ENCODE measurements around the gene FRMD7.
A peak's percentile ranks its signal among the peaks of the same experiment; 100 is the strongest.

GRCh38 chrX:132093239-132093860 lies 34.5 kb downstream of the FRMD7 start:
- TF ChIP-seq PATZ1 (CRISPR knock-in tag; IDR thresholded peaks at IDR 0.05; ENCODE audit: borderline replicate concordance) (no peak), RARB (CRISPR knock-in tag; IDR thresholded peaks at IDR 0.05) (no peak), POU6F1 (CRISPR knock-in tag; IDR thresholded peaks at IDR 0.05; ENCODE audit: borderline replicate concordance, low read depth) (no peak), ZNF8 (CRISPR knock-in tag; IDR thresholded peaks at IDR 0.05) (no peak), ZFP3 (CRISPR knock-in tag; IDR thresholded peaks at IDR 0.05) (no peak), SNAI2 (CRISPR knock-in tag; IDR thresholded peaks at IDR 0.05) (no peak), TCF4 (CRISPR knock-in tag; IDR thresholded peaks at IDR 0.05; ENCODE audit: borderline replicate concordance) (peak; percentile 75)
